Endometrial microvascular endothelial cells (primary cell): Measurements from ENCODE around the gene POLK. TPM values are rescaled to one million over a fixed set of nuclear protein-coding genes. Genes with fewer than 3 reads are reported as not detected.
"Not testable (repeated sequence)": the region's sequence is repeated elsewhere in the genome, so short reads cannot be mapped to it uniquely, and the experiment has no call there.

Source experiments
- in situ Hi-C: cut with HindIII; loops from 2 replicates; pipeline ENCODE4 v1.10.0; 2017; ENCODE audit warnings: low sequenced_read_pairs, low pct_unique_long_range_greater_than_20kb; ENCODE audit errors: inconsistent ontology term
- total RNA-seq: library from RNA; depleted of rRNA; stranded (reverse); fragments of >200 nt; gene quantifications from one replicate; pipeline ENCODE4 v1.2.3, GENCODE V29; 2015; ENCODE audit errors: inconsistent ontology term

Gene POLK
- total RNA-seq, 1 donor from 2014 or later, result 17.7 TPM

GRCh38 chr5:75588666-75589065 lies 77.0 kb downstream of the POLK start:
- in situ Hi-C loops, result no loop called here

- in situ Hi-C loops, result no loop called here
Measured at GRCh38 chr5:75600535-75600934, 88.8 kb downstream of the POLK start.

DNA sequence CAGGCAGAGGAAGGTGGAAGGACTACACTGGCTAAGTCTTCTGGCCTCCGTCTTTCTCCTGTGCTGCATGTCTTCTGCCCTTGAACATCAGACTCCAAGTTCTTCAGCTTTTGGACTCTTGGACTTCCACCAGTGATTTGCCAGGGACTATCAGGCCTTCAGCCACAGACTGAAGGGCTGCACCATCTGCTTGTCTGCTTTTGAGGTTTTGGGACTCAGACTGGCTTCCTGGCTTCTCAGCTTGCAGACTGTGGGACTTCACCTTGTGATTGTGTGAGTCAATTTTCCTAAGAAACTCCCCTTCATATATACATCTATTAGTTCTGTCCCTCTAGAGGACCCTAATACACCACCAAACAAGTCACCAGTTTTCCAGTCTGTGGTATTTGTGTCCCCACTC lies 89.9 kb downstream of the POLK start:
- in situ Hi-C loops, result no loop called here

DNA sequence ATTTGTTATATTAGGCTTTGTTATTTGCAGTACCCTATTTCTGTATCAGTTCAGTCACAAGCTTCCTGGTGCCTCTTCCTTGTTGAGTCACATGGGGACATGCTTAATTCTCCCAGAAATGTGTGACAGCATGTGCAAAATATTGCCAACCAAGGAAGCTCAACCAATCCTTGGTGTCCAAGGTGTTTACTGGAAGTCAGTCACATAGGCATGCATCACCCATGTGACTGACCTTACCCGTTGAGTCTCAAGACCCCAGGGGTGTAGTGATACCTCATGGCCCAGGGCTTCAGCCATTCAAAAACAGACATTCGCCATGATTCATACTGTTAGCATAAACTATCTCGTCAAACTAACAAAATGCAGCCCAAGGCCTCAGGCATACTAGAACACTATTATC lies 90.3 kb downstream of the POLK start:
- in situ Hi-C loops, result no loop called here

- in situ Hi-C loops, result no loop called here
Measured at GRCh38 chr5:75603371-75603770, 91.7 kb downstream of the POLK start.

- in situ Hi-C loops, result no loop called here
Measured at GRCh38 chr5:75603821-75604220, 92.1 kb downstream of the POLK start.

- in situ Hi-C loops, result not testable (repeated sequence)
Measured at GRCh38 chr5:75607341-75607740, 95.7 kb downstream of the POLK start.

DNA sequence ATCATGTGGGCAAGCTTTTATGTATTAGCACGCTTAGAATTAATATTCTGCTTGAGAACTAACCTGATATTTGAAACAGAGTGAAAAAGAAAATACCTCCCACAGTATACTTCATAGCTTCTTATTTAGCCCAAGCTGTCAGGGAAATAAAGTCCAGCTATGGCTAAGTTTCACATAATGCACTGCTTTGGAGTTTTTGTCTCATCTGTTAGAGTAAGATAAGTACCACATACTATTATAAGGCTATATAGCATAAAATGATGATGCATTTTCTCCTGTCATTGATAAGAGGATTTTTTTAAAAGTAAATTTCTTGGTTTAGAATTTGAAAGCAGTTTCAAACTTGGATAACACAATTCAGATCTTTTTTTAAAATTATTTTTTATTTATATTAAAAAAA lies 97.2 kb downstream of the POLK start:
- in situ Hi-C loops, result no loop called here

DNA sequence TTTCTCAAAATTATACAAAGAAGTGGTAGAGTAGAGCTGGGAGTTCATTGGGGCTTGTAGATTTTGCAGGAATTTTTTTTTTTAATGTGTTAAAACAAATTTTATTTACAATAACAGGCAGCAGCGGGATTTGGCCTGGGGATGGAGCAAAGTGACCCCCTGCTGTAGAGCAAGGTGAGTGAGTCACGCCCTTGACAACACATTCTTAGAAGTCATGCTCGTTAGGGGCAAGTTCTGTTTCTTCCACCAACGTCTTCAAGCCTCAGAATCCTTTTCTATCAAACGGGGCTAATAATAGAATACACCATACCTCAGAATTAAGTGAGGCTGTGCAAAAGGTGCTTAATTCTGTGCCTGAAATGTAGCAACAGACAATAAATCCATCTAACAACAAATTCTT lies 98.5 kb downstream of the POLK start:
- in situ Hi-C loops, result no loop called here

DNA sequence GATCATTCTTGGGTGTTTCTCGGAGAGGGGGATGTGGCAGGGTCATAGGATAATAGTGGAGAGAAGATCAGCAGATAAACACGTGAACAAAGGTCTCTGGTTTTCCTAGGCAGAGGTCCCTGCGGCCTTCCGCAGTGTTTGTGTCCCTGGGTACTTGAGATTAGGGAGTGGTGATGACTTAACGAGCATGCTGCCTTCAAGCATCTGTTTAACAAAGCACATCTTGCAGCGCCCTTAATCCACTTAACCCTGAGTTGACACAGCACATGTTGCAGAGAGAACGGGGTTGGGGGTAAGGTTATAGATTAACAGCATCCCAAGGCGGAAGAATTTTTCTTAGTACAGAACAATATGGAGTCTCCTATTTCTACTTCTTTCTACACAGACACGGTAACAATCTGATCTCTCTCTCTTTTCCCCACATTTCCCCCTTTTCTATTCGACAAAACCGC lies 99.2 kb downstream of the POLK start:
- in situ Hi-C loops, result not testable (repeated sequence)

DNA sequence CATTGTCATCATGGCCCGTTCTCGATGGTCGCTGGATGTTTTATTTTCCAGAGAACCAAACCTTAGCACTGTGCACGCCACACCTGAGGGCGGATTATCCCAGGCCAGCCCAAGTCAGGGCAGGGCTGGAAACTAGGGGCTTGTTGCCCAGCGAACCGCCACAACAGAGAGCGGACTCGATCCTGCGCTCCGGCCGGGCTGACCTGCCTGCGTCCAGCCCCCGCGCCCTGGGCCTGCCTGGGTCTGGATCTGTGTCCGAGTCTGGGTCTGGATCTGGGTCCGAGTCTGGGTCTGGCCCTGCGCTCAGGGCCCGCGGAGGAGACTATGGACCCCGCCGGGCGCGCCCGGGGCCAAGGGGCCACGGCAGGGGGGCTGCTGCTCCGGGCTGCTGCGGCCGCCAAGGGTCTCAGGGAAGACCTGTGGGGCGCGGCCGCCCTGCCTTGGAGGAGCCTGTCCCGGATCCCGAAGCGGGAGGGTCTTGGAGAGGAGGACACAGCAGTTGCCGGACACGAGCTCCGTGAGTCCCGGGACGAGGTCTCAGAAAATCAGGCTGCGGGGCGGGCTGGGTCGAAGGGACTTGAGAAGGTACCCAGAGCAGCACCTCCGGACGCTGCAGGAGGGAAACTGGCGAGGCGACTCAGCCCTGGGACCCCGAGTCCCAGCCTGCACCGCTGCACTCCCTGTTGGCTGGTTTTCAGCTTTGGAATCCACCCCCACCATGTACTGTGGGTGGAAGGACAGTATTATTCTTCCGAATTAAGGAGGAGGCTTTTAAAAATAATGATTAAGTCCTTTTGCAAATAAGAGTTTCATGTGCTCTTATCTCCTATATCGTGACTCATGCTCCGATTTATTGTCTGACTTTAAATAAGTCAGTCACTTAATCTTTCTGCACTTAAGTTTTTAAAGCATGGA lies 99.9 kb downstream of the POLK start, which contains the start of gene ANKDD1B:
TSS of gene ANKDD1B (plus strand) at position 143 of the 915 bp plus-strand sequence. CDS start at position 325, 182 bp downstream.
- in situ Hi-C loops, result no loop called here

DNA sequence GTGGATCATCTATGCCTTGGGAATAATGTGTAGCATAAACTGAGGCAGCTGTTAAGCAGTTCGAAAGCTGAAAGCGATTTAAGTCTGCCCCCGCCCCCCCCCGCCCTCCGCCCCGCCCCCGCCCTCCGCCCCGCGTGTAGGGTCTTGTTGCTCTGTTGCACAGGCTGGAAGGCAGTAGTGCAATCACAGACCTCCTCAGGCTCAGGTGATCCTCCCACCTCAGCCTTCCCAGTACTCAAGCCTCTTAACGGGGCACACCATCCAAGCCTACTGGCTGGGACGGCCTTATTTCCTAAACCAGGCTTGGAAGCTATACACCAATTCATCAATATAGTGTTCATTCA lies 100.5 kb downstream of the POLK start:
- in situ Hi-C loops, result no loop called here

DNA sequence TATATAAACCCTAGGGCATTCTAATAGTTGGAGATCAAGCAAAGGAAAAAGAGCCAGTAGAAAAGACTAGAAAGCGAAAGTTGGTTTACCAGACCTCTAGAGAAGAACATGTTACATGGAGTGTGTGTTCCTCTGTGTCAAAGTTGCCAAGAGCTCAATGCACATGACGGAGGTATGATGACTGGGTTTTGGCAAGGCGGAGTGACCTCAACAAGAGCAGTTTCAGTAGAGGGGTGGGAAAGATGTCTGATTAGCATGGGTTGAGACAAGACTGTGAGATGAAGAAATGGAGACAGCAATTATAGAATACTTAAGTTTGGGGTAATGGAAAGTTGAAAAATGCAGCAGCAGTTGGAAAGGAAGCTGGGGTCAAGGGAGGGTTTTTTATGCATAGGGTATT lies 101.2 kb downstream of the POLK start:
- in situ Hi-C loops, result no loop called here

- in situ Hi-C loops, result no loop called here
Measured at GRCh38 chr5:75614176-75614575, 102.5 kb downstream of the POLK start.

- in situ Hi-C loops, result no loop called here
Measured at GRCh38 chr5:75616371-75616881, 104.7 kb downstream of the POLK start.

DNA sequence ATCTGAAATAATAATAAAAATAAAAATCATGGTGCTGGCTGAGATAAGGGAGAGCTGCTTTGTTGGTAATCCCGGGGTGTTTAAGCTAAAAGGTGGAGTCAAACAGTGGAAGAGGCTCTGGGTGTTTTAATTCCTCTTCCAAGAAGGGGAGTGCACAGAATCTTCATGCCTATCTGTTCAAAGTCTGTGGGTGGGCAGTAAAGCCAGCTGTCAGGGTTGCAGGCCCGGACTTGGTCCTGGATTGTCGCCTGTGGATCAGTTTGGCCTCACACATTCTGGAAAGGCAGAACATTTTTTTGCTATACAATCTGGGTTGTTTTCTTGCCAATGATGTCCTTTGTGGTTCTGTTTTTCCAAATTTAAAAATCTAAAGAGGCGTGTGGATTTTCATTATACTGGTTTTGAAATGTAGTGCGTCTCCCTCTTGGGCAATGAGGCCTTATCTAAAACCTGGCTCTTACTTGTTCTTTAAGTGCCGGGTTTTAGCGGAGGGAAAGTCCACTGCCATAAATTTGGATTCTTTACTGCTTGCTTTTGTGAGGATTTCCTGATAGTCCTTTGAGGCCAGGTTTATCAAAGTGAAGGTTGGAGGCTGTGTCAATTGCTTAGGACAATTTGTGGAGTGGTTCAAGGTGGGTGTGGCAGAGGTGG lies 105.4 kb downstream of the POLK start:
- in situ Hi-C loops, result no loop called here

- in situ Hi-C loops, result no loop called here
Measured at GRCh38 chr5:75617736-75618352, 106.2 kb downstream of the POLK start.

DNA sequence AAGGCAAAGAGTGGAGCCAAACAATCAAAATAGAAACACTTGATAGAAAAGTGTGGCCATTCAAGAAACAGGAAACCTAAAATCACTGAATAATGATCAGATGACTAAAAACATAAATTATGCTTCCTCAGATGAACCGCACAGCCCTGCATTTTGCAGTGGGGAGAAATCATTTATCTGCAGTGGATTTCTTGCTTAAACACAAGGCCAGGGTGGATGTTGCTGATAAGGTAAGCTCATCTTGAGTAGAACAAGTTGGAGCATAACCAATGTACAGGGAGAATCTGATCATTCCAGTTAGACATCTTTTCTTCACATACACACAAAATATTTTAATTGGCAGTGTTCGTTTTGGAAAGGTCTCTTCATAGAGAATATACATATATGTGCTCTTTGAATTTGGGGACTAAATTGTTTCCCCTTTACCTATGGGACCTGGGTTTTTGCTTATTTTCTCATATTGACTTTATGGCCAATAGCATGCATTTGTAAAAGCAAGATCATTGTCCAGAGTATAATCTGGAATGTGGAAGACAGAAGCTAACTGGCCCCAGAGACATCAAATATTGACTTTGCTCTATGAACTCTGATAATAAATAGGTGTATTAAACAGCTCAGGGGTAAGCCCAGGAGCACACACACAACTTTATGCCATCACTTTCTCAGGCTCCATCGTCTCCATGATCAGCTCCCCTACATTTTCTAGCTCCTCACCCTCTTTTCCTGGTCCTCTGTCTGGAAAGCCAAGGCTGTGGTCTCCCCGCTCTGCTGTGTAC lies 108.7 kb downstream of the POLK start:
- in situ Hi-C loops, result no loop called here

- in situ Hi-C loops, result no loop called here
Measured at GRCh38 chr5:75622564-75622963, 110.9 kb downstream of the POLK start.
